Parathyroid adenoma (tissue), 2 donors: ENCODE measurements around the gene SUDS3.

Experiments used
- H2AFZ ChIP-seq: fragments of 300-600 bp; sonication (generic); one replicate; pipeline ENCODE4 v1.7.0; 2017; ENCODE audit warnings: antibody characterized with exemption, mild to moderate bottlenecking
- H3K27ac ChIP-seq: fragments of 300-600 bp; sonication (generic); one replicate; pipeline ENCODE4 v1.7.0; 2017
- H3K27me3 ChIP-seq: fragments of 300-600 bp; sonication (generic); one replicate; pipeline ENCODE4 v1.7.0; 2017; ENCODE audit warnings: low read length; ENCODE audit not compliant: control insufficient read depth, insufficient read depth
- H3K36me3 ChIP-seq: fragments of 300-600 bp; sonication (generic); one replicate; pipeline ENCODE4 v1.7.0; 2017; ENCODE audit warnings: low read length; ENCODE audit not compliant: control insufficient read depth, insufficient read depth
- H3K4me1 ChIP-seq: fragments of 300-600 bp; sonication (generic); one replicate; pipeline ENCODE4 v1.7.0; 2017; ENCODE audit warnings: control low read depth
- H3K4me2 ChIP-seq: fragments of 300-600 bp; sonication (generic); one replicate; pipeline ENCODE4 v1.7.0; 2017; ENCODE audit warnings: low read length
- H3K4me3 ChIP-seq: fragments of 300-600 bp; sonication (generic); one replicate; pipeline ENCODE4 v1.7.0; 2017; ENCODE audit warnings: low read depth, low read length
- H3K79me2 ChIP-seq: fragments of 300-600 bp; sonication (generic); one replicate; pipeline ENCODE4 v1.7.0; 2017; ENCODE audit warnings: control low read depth
- H3K9ac ChIP-seq: fragments of 300-600 bp; sonication (generic); one replicate; pipeline ENCODE4 v1.7.0; 2017; ENCODE audit warnings: mild to moderate bottlenecking
- H3K9me3 ChIP-seq: fragments of 300-600 bp; sonication (generic); one replicate; pipeline ENCODE4 v1.7.0; 2017; ENCODE audit warnings: low read length; ENCODE audit not compliant: control insufficient read depth
- CTCF ChIP-seq: fragments of 300-600 bp; sonication (generic); IDR thresholded peaks from one replicate; pipeline ENCODE4 v1.7.0; 2017; ENCODE audit warnings: antibody characterized with exemption, mild to moderate bottlenecking
- donor health status: primary hyperparathyroidism.

The SUDS3 gene

GRCh38 chr12:118417942-118418341, 41.6 kb downstream of the SUDS3 start:
- TF ChIP-seq CTCF: no peak
- H3K27ac ChIP-seq: no peak overlapping the region

DNA sequence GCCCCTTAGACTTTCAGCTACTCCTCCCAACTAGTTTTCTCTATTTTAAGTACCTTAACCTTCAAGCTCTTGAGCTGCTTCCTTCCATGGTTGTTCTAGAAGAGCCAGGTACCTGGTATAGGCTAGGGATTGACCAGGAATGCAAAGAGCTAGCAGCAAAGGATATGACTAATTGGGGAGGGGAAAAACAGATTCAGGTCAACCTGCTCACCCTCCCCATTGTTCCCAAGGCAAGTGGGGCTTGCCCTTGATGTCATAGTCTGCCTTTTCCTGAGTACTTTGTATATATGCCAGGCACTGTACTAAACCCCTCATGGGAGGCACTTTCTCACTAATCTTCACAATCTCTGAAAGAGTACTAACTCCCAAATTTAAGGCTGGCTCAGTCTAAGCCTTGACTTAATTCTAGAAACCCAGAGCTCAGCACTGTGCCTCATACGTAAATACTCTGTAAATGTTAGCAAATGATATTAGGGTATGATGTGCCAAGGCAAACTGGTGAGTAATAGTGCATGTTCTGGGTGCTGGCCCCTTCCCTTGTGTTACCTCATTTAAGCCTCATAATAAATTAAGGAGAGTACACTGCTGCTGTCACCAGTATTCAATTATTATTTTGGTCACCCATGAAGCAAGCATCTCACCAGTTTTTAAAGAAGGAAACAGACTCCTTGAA, 42.2 kb downstream of the SUDS3 start:
- no peaks in the 10 kb centered on the region for H3K4me1 ChIP-seq
- no peak for TF ChIP-seq CTCF
- H3K79me2 ChIP-seq: no peaks in the 10 kb centered on the region
- no peaks in the 10 kb centered on the region for H3K27me3 ChIP-seq
- no peak overlapping the region for H2AFZ ChIP-seq
- no peaks in the 10 kb centered on the region for H3K9me3 ChIP-seq
- H3K4me2 ChIP-seq: no peak overlapping the region
- no peak overlapping the region for H3K27ac ChIP-seq
- no peak overlapping the region for H3K9ac ChIP-seq
- H3K36me3 ChIP-seq: no peaks in the 10 kb centered on the region
- H3K4me3 ChIP-seq: no peak overlapping the region

More at GRCh38 chr12:118417942-118418341, 41.6 kb downstream of the SUDS3 start:
- Histone ChIP-seq H3K27me3 (no peaks in the 10 kb centered on the region), H3K79me2 (no peaks in the 10 kb centered on the region), H3K4me1 (no peaks in the 10 kb centered on the region), H2AFZ (no peak overlapping the region), H3K4me3 (no peak overlapping the region), H3K4me2 (no peak overlapping the region), H3K9me3 (no peaks in the 10 kb centered on the region), H3K36me3 (no peaks in the 10 kb centered on the region), H3K9ac (no peak overlapping the region)

GRCh38 chr12:118420673-118421072, 44.3 kb downstream of the SUDS3 start:
- H3K4me2 ChIP-seq: no peak overlapping the region
- no peak overlapping the region for H3K27ac ChIP-seq
- H3K27me3 ChIP-seq: no peaks in the 10 kb centered on the region
- no peak overlapping the region for H3K4me3 ChIP-seq
- H3K36me3 ChIP-seq: no peaks in the 10 kb centered on the region
- no peak for TF ChIP-seq CTCF
- no peak overlapping the region for H3K9ac ChIP-seq
- H2AFZ ChIP-seq: no peak overlapping the region
- no peaks in the 10 kb centered on the region for H3K4me1 ChIP-seq
- H3K79me2 ChIP-seq: no peaks in the 10 kb centered on the region
- no peaks in the 10 kb centered on the region for H3K9me3 ChIP-seq

DNA sequence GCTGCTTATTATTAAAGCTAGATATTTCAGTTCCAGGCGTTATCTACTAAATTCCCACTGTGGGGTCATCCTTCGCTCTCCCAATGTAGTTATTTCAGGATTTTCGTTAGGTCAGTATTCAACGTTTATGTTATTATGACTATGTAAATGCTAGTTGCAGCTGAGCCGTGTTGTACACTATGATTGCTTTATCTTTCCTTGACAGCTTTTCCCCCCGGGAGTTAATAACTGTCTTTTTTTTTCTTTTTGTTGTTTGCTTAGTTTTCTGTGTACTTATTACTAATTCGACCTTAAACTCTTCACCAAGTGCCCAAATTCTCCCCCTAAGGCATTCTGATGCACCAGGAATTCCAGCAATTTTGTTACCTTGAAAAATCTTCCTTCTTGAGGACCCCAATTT, 48.5 kb downstream of the SUDS3 start:
- H3K9me3 ChIP-seq: no peaks in the 10 kb centered on the region
- H2AFZ ChIP-seq: no peak overlapping the region
- TF ChIP-seq CTCF: no peak
- no peak overlapping the region for H3K27ac ChIP-seq
- no peak overlapping the region for H3K4me3 ChIP-seq
- H3K27me3 ChIP-seq: no peaks in the 10 kb centered on the region
- H3K9ac ChIP-seq: no peak overlapping the region
- H3K36me3 ChIP-seq: no peaks in the 10 kb centered on the region
- no peaks in the 10 kb centered on the region for H3K4me1 ChIP-seq
- H3K4me2 ChIP-seq: no peak overlapping the region
- H3K79me2 ChIP-seq: no peaks in the 10 kb centered on the region

GRCh38 chr12:118425364-118425763, 49.0 kb downstream of the SUDS3 start:
- no peaks in the 10 kb centered on the region for H3K27me3 ChIP-seq
- no peak overlapping the region for H3K4me3 ChIP-seq
- no peaks in the 10 kb centered on the region for H3K36me3 ChIP-seq
- no peak overlapping the region for H2AFZ ChIP-seq
- H3K4me2 ChIP-seq: no peak overlapping the region
- TF ChIP-seq CTCF: no peak
- H3K27ac ChIP-seq: no peak overlapping the region
- no peaks in the 10 kb centered on the region for H3K79me2 ChIP-seq
- H3K9ac ChIP-seq: no peak overlapping the region
- H3K4me1 ChIP-seq: no peaks in the 10 kb centered on the region
- no peaks in the 10 kb centered on the region for H3K9me3 ChIP-seq
